HG03175 (cell line): Measurements from ENCODE around the gene TMEM79.

Experiments
- ATAC-seq: cut with Tn5 transposase; IDR thresholded peaks from one replicate; pipeline ENCODE4 v1.9.1; 2021; ENCODE audit warnings: mild to moderate bottlenecking, moderate library complexity; ENCODE audit not compliant: unreplicated experiment

The TMEM79 gene

DNA sequence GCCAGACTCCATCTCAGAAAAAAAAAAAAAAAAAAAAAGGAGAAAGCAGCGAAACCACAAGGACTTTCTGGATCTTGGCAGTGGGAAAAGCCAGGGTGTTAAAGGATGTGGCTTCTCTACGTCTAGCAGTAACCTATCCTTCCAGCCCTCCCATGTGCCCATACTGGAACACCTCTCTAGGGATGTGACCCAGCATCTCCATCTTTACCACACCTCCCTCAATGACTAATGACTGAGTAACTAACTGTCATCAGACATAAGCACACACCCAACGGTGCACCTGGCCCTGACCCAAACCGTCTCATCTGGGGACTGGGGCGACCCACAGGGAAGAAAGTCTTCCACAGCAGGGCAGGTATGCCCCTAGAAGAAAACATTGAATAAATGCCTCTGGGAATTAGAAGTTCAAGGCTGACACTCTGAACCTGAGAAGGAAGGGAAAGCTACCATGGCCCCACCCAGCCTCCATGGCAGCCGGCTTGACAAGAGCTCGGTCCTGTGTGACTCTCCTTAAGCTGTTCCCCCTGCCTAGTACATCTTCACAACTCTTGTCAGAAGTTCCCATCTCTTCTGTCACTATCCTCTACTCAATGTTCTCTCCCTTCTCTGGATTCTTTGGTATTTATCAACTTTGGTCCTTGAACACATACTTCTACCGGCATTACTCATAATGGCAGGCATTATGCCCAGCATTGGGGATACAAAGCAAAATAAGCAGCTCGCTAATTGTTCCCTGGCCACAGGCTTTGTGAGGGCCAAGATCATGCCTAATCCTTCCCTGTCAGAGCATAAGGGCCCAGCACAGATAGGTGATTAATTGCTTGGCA, 21.5 kb upstream of the TMEM79 start:
- ATAC-seq, result no peak

DNA sequence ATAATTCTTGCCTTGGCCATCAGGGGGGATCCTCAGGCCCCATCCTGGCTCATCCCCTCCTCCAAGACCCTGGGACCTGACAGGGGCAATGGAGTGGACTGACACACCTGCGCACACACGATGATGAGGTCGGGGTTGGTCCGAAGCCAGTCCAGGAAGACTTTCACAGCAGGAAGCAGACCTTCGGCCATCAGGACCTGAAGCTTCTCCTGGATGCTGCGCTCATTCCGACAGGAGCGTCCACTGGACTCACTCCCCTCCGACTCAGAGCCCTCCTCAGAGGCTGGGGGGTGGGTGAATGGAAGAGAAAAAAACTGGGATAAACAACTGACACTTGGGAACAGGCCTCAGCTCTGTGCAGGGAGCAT, 20.9 kb upstream of the TMEM79 start:
- ATAC-seq, result no peak

DNA sequence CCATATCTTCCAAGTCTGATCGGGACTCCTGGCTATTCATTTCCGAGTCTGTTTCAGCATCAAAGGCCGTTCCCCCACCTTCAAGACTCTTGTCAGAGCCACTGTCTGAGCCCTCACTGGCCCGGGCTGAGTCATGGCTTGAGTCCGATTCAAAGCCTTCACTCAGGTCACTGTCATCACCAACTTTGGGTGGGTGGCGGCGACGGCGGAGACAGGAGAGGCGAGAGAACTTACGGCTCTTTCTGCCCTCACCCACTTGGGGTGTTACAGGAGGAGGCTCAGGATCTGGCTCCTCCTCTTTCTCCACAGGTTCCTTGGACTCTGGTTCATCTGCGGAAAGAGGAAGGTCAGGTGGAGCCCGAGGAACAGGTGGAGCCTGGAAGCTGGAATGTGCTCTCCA, 18.1 kb upstream of the TMEM79 start:
- no peak for ATAC-seq

DNA sequence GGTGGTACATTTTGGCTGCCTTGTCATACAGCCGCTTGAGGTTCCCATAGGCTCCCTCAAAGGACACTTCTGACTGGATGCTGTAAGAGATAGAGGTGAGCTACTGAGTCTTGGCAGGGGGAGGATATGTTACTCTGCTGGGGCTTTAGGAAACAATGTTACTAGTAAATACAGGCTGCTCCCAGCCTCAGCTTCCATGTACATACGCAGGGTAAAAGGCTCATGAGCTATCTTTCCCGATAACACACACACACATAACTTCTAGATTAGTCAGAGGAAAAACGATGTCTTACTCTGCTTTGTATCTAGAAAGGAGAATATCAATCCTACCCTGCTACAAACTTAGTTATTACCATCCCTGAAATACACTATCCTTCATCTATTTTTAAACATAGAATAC, 15.8 kb upstream of the TMEM79 start:
- no peak for ATAC-seq

DNA sequence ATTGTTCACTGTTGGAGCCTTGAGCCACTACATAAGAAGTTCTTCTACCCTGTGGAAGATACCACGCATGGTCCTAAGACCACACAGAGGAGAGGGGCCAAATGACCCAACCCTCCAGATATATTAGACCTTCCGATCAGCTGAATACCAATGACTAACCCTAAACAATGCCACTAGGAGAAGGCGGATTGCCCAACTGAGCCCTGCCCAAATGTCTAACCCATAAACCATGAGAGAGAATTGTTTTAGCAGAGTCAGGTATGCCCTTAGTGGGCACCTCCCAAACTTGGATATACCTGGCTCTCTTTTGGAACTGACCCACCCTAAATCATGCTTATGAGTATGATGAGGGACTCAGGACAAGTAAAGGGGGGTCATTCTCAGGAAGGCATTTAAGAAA, 13.8 kb upstream of the TMEM79 start:
- no peak for ATAC-seq

GRCh38 chr1:156276532-156276931, 7.6 kb upstream of the TMEM79 start:
- no peak for ATAC-seq

- no peak for ATAC-seq
Measured at GRCh38 chr1:156276966-156277381, 7.2 kb upstream of the TMEM79 start.

GRCh38 chr1:156279837-156280236, 4.3 kb upstream of the TMEM79 start:
- ATAC-seq, result no peak

GRCh38 chr1:156281281-156281680, 2.8 kb upstream of the TMEM79 start:
- peak; percentile 50 for ATAC-seq

DNA sequence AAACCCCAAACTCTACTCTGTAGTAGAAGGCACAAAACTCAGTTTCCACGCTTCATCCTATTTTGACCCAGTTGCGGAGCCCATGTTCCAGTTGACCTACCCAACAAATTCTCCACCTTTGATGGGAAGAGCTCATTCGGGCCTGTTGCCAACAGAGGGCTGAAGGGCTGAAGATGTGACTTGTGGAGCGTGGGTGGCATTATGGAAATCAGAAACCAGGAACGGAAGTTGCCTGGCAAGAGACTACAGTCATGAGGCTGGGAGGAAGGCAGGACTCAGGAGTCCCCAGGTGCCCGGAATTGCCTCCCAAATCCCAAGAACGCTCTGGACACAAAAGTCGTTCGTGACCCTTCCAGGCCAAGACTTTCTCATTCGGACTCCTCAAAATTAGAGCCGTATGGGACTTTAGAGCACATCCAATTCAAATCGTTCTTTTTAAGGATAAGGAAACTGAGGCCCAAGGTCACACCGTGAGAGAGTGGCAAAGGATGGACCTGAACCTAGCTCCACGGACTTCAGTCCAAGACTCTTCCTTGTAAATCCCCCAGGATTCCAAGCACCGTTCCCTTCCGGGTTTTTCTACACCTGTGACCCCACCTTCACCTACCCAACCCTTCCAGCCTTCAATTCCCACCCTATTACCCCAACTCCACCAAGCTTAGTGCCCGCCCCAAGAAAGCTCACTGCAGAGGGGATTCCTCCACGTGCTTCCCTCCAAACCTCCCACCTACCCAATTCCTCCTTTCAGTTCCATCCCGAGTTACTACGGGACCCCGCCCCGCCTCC, 2.2 kb upstream of the TMEM79 start:
- no peak for ATAC-seq

DNA sequence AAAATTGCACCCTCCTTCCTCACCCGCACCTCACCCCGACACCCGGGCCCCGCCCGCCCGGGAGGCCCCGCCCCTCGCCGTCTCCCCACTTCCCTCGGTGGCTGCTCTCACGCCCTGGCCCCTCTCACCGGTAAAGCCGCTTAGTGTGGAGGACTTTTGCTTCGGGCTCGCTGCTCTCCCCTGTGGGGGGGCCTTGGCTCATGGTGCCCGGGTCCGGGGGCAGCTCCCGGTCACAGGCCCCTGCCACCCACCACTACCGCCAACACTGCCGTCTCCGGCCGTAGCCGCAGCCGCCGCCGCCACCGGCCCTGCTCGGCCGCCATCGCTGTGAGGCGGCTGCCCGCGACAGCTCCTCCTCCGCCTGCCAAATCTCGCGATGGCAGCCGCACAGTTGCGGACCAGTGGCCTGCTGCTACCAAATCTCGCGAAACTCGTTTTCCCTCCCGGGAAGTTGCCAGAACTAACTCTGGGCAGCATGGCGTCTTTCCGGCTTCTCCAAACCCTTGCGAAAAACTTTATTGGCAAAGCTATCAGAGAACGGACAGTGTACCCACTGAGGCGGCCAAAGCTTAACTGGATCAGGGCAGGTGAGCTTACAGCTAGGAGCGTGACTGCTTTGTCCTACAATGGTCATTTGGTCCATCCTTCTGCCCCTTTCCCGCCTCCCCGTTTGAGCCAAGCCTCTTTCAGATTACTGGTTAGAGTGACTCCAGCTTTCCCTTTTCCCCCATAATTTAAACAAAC, 1.5 kb upstream of the TMEM79 start, which contains the start of gene SMG5:
Gene SMG5 (minus strand): TSS at position 347 of the 744 bp plus-strand sequence. CDS start 145 bp downstream, at position 202.
- peak; percentile 84 for ATAC-seq

DNA sequence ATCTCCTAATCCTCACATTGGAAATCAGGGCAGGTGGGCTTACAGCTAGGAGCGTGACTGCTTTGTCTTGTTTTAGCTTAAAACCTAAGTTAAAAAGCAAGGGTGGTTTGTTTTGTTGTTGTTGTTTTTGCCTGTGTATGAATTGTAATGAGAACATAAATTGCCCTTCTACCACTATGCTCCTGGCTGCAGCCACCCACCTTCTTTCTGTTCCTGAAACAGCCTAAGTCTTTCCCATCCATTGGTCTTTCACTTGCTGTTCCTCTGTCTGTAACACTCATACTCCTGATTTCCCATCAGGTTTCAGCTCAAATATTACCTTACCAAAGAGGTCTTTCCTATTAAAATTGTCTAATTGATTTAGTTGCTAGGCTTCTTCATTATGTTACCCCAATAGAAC, 604 bp upstream of the TMEM79 start:
- ATAC-seq, result no peak

DNA sequence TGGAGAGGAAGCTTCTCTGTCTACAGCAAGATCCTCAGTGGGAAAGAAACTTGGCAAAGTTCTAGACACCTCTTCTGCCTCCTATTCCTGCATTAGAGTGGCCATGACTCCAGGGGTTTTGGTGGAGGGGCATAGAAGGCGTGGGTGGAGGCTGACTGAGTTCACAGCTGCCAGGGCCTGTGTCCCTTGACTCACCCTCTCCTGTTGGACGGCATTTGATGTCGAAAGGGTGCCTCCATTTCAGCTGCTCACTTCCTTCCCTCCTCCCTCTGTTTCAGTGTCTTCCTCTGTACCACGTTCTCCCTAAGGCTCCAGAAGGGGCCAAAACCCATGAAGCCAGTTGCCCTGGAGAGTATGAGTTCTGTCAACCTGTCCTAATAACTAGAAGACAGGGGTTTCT, 632 bp downstream of the TMEM79 start:
- ATAC-seq, result no peak

- no peak for ATAC-seq
Measured at GRCh38 chr1:156285437-156285836, 1.3 kb downstream of the TMEM79 start.

- no peak for ATAC-seq
Measured at GRCh38 chr1:156286061-156286460, 1.9 kb downstream of the TMEM79 start.

DNA sequence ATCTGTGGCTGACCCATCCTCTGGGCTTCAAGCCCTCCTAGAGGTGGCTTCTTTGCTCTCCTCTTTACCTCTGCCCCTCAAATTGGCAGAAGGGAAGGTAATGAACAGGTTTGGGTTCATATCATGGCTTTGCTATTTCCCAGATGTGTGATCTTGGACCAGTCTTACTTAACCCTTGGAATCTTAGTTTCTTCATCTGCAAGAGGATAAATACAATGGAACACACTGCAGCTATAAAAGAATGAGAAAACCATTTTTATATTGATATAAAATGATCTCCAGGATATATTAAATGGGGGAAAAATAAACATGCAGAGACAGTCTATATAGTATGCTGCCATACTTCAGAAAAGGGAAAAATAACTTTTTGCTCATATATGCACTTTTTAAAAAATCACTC, 5.7 kb downstream of the TMEM79 start:
- ATAC-seq, result no peak

DNA sequence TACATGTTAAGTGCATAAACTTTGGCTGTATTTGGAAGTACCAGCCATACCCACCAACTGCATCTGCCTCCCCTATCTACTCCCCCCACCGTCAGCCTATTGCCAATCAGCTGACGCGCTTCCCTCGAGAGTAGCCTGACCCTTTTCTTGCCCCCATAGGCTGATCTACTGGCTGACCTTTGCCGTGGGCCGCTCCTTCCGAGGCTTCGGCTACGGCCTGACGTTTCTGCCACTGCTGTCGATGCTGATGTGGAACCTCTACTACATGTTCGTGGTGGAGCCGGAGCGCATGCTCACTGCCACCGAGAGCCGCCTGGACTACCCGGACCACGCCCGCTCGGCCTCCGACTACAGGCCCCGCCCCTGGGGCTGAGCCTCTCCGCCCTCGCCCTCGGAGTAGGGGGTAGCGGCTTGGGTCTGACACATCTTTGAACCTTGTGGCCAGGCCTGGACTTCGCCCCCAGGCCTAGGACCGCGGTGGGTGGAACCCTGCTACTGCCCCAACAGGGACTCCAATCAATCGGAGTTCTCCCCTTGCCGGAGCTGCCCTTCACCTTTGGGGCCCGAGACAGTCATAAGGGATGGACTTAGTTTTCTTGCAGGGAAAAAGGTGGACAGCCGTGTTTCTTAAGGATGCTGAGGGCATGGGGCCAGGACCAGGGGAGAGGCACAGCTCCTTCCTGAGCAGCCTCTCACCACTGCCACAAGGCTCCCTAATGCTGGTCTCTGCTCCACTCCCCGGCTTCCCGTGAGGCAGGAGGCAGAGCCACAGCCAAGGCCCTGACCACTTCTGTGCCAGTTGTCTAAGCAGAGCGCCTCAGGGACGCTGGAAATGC, 7.3 kb downstream of the TMEM79 start:
- peak; percentile 42 for ATAC-seq

- no peak for ATAC-seq
Measured at GRCh38 chr1:156293098-156293434, 8.9 kb downstream of the TMEM79 start.

DNA sequence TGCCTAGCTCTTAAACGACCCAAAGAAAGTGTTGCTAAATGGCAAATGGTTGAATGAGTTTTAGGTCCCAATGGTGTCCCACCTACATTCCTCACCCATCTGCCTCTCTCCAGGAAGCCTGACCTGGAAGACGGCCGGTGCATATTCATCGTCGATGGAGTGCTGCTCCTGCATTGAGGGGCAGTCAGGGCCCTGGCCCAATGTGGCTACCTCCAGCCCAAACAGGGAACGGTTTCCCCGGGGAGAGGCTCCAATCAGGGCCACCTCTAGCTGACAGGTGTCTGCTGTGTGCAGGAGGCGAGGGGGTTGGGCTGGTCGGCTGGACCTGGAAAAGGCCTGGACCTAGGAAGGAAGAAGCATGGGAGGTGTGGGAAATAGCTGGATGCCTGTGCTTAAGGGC, 9.8 kb downstream of the TMEM79 start:
- no peak for ATAC-seq

DNA sequence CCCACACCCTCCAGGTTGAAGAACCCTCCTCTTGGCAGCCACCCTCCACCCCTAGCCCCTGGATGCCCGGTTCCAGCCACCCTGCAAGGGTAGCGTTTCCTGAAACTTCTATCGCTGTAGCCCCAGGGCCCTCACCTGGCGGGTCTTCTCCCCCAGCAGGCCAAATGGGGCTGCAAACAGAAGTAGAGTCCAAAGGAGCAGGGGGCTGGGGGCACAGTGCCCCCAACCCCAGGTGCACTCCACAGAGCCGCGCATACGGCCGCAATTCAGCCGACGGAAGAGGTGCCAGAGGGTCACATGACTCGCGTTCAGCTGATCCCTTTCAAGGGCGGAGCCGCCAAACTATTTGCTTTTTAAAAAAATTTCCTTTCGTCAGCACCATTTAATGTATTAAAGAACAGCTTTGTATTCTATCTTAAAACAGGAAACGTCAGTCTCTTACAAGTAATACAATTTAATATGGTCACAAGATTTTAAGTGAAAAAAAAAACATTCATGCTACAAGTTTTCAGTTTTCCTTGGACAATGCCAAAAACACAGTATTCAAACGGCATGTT, 11.3 kb downstream of the TMEM79 start, which contains the start of gene GLMP:
Gene GLMP (minus strand): TSS at position 289 of the 557 bp plus-strand sequence. CDS start 34 bp downstream, at position 255.
- ATAC-seq, result no peak
